Neuronal stem cell (in vitro differentiated cells): ENCODE measurements around the gene MRPL12.
A peak's percentile ranks its signal among the peaks of the same experiment; 100 is the strongest.

Experiments used
- DNase-seq: peaks from one replicate; pipeline ENCODE4 v3.0.0-alpha.2; 2013; ENCODE audit warnings: low spot score
- H2AFZ ChIP-seq: one replicate; pipeline ENCODE4 v1.6.1; 2013; ENCODE audit warnings: mild to moderate bottlenecking, low read length, inconsistent platforms
- H2AK5ac ChIP-seq: 2 replicates; pipeline ENCODE4 v1.6.1; 2013; ENCODE audit warnings: low read depth, mild to moderate bottlenecking, inconsistent platforms, low read length, moderate library complexity, mixed read lengths
- H2BK120ac ChIP-seq: 2 replicates; pipeline ENCODE4 v1.6.1; 2013; ENCODE audit warnings: low read depth, mild to moderate bottlenecking, inconsistent platforms, low read length, moderate library complexity, mixed read lengths
- H2BK12ac ChIP-seq: one replicate; pipeline ENCODE4 v1.6.1; 2013; ENCODE audit warnings: low read length, inconsistent platforms
- H2BK15ac ChIP-seq: 2 replicates; pipeline ENCODE4 v1.6.1; 2013; ENCODE audit warnings: mild to moderate bottlenecking, low read length, inconsistent platforms, mixed read lengths
- H2BK5ac ChIP-seq: one replicate; pipeline ENCODE4 v1.6.1; 2013; ENCODE audit warnings: inconsistent platforms, mild to moderate bottlenecking, low read length, moderate library complexity
- H3K14ac ChIP-seq: one replicate; pipeline ENCODE4 v1.6.1; 2013; ENCODE audit warnings: low read length, inconsistent platforms
- H3K18ac ChIP-seq: 2 replicates; pipeline ENCODE4 v1.6.1; 2013; ENCODE audit warnings: low read length, inconsistent platforms
- H3K23ac ChIP-seq: 2 replicates; pipeline ENCODE4 v1.6.1; 2013; ENCODE audit warnings: low read depth, mild to moderate bottlenecking, mixed read lengths, low read length, inconsistent platforms; ENCODE audit not compliant: poor library complexity
- H3K27ac ChIP-seq: replicated peaks from 3 replicates; pipeline ENCODE4 v1.5.1; 2013; ENCODE audit warnings: low read length, inconsistent platforms
- H3K27me3 ChIP-seq, 3 experiments: 2 replicates each; pipeline ENCODE4 v1.6.1; 2013; ENCODE audit warnings: low read length in 3 of 3, mild to moderate bottlenecking in 2 of 3, inconsistent platforms in 1 of 3, low read depth in 1 of 3, mixed read lengths in 1 of 3, moderate library complexity in 1 of 3; ENCODE audit not compliant: control insufficient read depth in 3 of 3, insufficient read depth in 3 of 3
- H3K36me3 ChIP-seq, 2 donors: replicated peaks in 1 of 2; 2 replicates each; pipeline ENCODE4 v1.6.1; 2013; ENCODE audit warnings: low read length in 2 of 2; ENCODE audit not compliant: control insufficient read depth in 2 of 2, insufficient read depth in 2 of 2
- H3K4ac ChIP-seq: 2 replicates; pipeline ENCODE4 v1.6.1; 2013; ENCODE audit warnings: inconsistent platforms, mild to moderate bottlenecking, low read length, moderate library complexity
- H3K4me1 ChIP-seq, 2 donors: 1 replicate in 1 of 2; 2 replicates in 1 of 2; pipeline ENCODE4 v1.6.1; 2013; ENCODE audit warnings: low read length in 2 of 2, low read depth in 1 of 2; ENCODE audit not compliant: control insufficient read depth in 2 of 2, insufficient read depth in 1 of 2
- H3K4me2 ChIP-seq: one replicate; pipeline ENCODE4 v1.6.1; 2013; ENCODE audit warnings: mild to moderate bottlenecking, low read length, inconsistent platforms; ENCODE audit not compliant: insufficient read depth, poor library complexity, severe bottlenecking
- H3K4me3 ChIP-seq, 2 donors: 2 replicates each; pipeline ENCODE4 v1.5.1; 2013; ENCODE audit warnings: low read length in 2 of 2, mild to moderate bottlenecking in 2 of 2, inconsistent platforms in 1 of 2, moderate library complexity in 1 of 2
- H3K79me1 ChIP-seq: one replicate; pipeline ENCODE4 v1.6.1; 2013; ENCODE audit warnings: low read depth, mild to moderate bottlenecking, inconsistent platforms, low read length, moderate library complexity
- H3K9ac ChIP-seq: one replicate; pipeline ENCODE4 v1.6.1; 2013; ENCODE audit warnings: mild to moderate bottlenecking, low read depth, low read length, inconsistent platforms; ENCODE audit not compliant: poor library complexity
- H3K9me3 ChIP-seq, 2 donors: replicated peaks in 1 of 2; 2 replicates each; pipeline versions ENCODE3 to v1.6.1; 2013; ENCODE audit warnings: low read length in 2 of 2, mild to moderate bottlenecking in 2 of 2, inconsistent platforms in 1 of 2, low read depth in 1 of 2, mixed read lengths in 1 of 2, moderate library complexity in 1 of 2; ENCODE audit not compliant: control insufficient read depth in 2 of 2, insufficient read depth in 1 of 2
- H4K8ac ChIP-seq: one replicate; pipeline ENCODE4 v1.6.1; 2013; ENCODE audit warnings: low read depth, mild to moderate bottlenecking, inconsistent platforms, low read length, moderate library complexity
- H4K91ac ChIP-seq: one replicate; pipeline ENCODE4 v1.6.1; 2013; ENCODE audit warnings: low read length, low read depth, mild to moderate bottlenecking, inconsistent platforms; ENCODE audit not compliant: poor library complexity
- WGBS, 2 donors: extraction: QIAGEN DNeasy Blood & Tissue Kit; methylation state at CpG; one replicate each; pipeline ENCODE4 v1.1.7; 2013; ENCODE audit warnings: missing lambda C conversion rate in 2 of 2, mixed read lengths in 1 of 2; ENCODE audit not compliant: insufficient read length in 2 of 2, insufficient replicate concordance in 1 of 2; ENCODE audit errors: extremely low coverage in 2 of 2; 5-methylcytosine and 5-hydroxymethylcytosine counted together

MRPL12 gene

GRCh38 chr17:81656835-81657234 lies 46.3 kb upstream of the MRPL12 start:
- Histone ChIP-seq H2BK12ac (no peak overlapping the region), H3K9me3 (no peaks in the 10 kb centered on the region), H3K4me3 (no peak overlapping the region), H3K18ac (no peak overlapping the region), H2AK5ac (peak overlapping the region; percentile 84), H3K23ac (no peak overlapping the region), H2AFZ (peak overlapping the region; percentile 0), H3K9ac (no peak overlapping the region), H3K4me2 (no peak overlapping the region), H3K4me1 (peaks cover 4 to 9% of the 10 kb centered on the region in 2 donors), H3K79me1 (peaks cover 2% of the 10 kb centered on the region), H3K27ac (no peak overlapping the region), H3K4ac (no peak overlapping the region), H2BK120ac (no peak overlapping the region), H3K27me3 (no peaks in the 10 kb centered on the region), H3K14ac (no peak overlapping the region), H2BK5ac (no peak overlapping the region), H4K8ac (no peak overlapping the region), H2BK15ac (peak overlapping the region; percentile 24), H3K36me3 (no peaks in the 10 kb centered on the region), H4K91ac (no peak overlapping the region)
- no peak for DNase-seq
- no CpG with 5 or more reads among the region's 4 CpGs for WGBS, 2 donors

GRCh38 chr17:81659038-81659437 lies 44.1 kb upstream of the MRPL12 start:
- Histone ChIP-seq H2BK120ac (no peak overlapping the region), H3K27ac (no peak overlapping the region), H2BK15ac (no peak overlapping the region), H2BK5ac (no peak overlapping the region), H2AK5ac (no peak overlapping the region), H3K4me1 (no peaks in the 10 kb centered on the region), H3K4me3 (no peak overlapping the region), H2AFZ (no peak overlapping the region), H4K8ac (no peak overlapping the region), H3K27me3 (no peaks in the 10 kb centered on the region), H3K23ac (no peak overlapping the region), H3K4ac (no peak overlapping the region), H3K9me3 (peaks cover 0 to under 1% of the 10 kb centered on the region in 2 donors), H3K18ac (no peak overlapping the region), H3K4me2 (no peak overlapping the region), H4K91ac (no peak overlapping the region), H3K9ac (no peak overlapping the region), H2BK12ac (no peak overlapping the region), H3K36me3 (peaks cover under 1 to 1% of the 10 kb centered on the region in 2 donors), H3K79me1 (peaks cover under 1% of the 10 kb centered on the region), H3K14ac (no peak overlapping the region)
- DNase-seq, result no peak
- no CpG with 5 or more reads among the region's 5 CpGs for WGBS, 2 donors

- H3K79me1 ChIP-seq, result peaks cover 6% of the 10 kb centered on the region
- H3K23ac ChIP-seq, result no peak overlapping the region
- DNase-seq, result no peak
- no peak overlapping the region for H2BK15ac ChIP-seq
- H3K4me2 ChIP-seq, result no peak overlapping the region
- no peak overlapping the region for H4K8ac ChIP-seq
- no peak overlapping the region for H3K9ac ChIP-seq
- H4K91ac ChIP-seq, result no peak overlapping the region
- H2AK5ac ChIP-seq, result no peak overlapping the region
- peaks cover 8 to 11% of the 10 kb centered on the region in 2 donors for H3K36me3 ChIP-seq
- H3K4me3 ChIP-seq, result no peak overlapping the region
- peaks cover 0 to 2% of the 10 kb centered on the region in 2 donors for H3K9me3 ChIP-seq
- no peak overlapping the region for H3K14ac ChIP-seq
- H2BK120ac ChIP-seq, result no peak overlapping the region
- H2BK5ac ChIP-seq, result no peak overlapping the region
- H3K27me3 ChIP-seq, result no peaks in the 10 kb centered on the region
- no peak overlapping the region for H2BK12ac ChIP-seq
- no peak overlapping the region for H3K4ac ChIP-seq
- no peak overlapping the region for H3K18ac ChIP-seq
- H2AFZ ChIP-seq, result no peak overlapping the region
- H3K4me1 ChIP-seq, result peaks cover 1 to 2% of the 10 kb centered on the region in 2 donors
- WGBS, 2 donors, result no CpG with 5 or more reads among the region's 9 CpGs
- H3K27ac ChIP-seq, result no peak overlapping the region
Observed at GRCh38 chr17:81660441-81660840, 42.7 kb upstream of the MRPL12 start.

- Histone ChIP-seq H4K8ac (no peak overlapping the region), H3K4me2 (no peak overlapping the region), H3K18ac (no peak overlapping the region), H4K91ac (no peak overlapping the region), H3K9me3 (peaks cover 0 to 2% of the 10 kb centered on the region in 2 donors), H3K14ac (no peak overlapping the region), H2AK5ac (no peak overlapping the region), H2BK5ac (no peak overlapping the region), H3K79me1 (peaks cover 13% of the 10 kb centered on the region), H2BK12ac (no peak overlapping the region), H3K4ac (no peak overlapping the region), H2BK15ac (no peak overlapping the region), H2AFZ (no peak overlapping the region), H3K36me3 (peaks cover 8 to 11% of the 10 kb centered on the region in 2 donors), H3K27me3 (no peaks in the 10 kb centered on the region), H3K9ac (no peak overlapping the region), H3K27ac (no peak overlapping the region), H3K4me3 (no peak overlapping the region), H3K23ac (no peak overlapping the region), H3K4me1 (peaks cover 6 to 7% of the 10 kb centered on the region in 2 donors), H2BK120ac (no peak overlapping the region)
- WGBS, 2 donors, result no CpG with 5 or more reads among the region's 4 CpGs
- no peak for DNase-seq
Observed at GRCh38 chr17:81662002-81662401, 41.2 kb upstream of the MRPL12 start.
